Liver (tissue), 9 donors: ENCODE data around the gene PITPNB. TPM values are rescaled to one million over a fixed set of nuclear protein-coding genes. Genes with fewer than 3 reads are reported as not detected.

Source experiments
- DNase-seq: peaks from one replicate; pipeline ENCODE4 v3.0.0-alpha.2; 2017; ENCODE audit warnings: low spot score
- H3K27ac ChIP-seq, 2 donors: one replicate each; pipeline ENCODE4 v1.7.0; 2013; ENCODE audit warnings: inconsistent platforms in 2 of 2, low read length in 2 of 2, control low read depth in 1 of 2, low read depth in 1 of 2, mild to moderate bottlenecking in 1 of 2
- H3K27me3 ChIP-seq, 4 donors: one replicate each; pipeline versions ENCODE4 v1.6.1 to v1.7.0; 2013; ENCODE audit warnings: low read length in 3 of 4, inconsistent platforms in 1 of 4, mild to moderate bottlenecking in 1 of 4, moderate library complexity in 1 of 4; ENCODE audit not compliant: control insufficient read depth in 4 of 4, insufficient read depth in 4 of 4
- H3K36me3 ChIP-seq, 4 donors: one replicate each; pipeline versions ENCODE4 v1.6.1 to v1.7.0; 2013; ENCODE audit warnings: low read length in 3 of 4, mild to moderate bottlenecking in 3 of 4, low read depth in 1 of 4, moderate library complexity in 1 of 4; ENCODE audit not compliant: control insufficient read depth in 4 of 4, insufficient read depth in 3 of 4
- H3K4me1 ChIP-seq, 4 donors: one replicate each; pipeline versions ENCODE4 v1.6.1 to v1.7.0; 2013; ENCODE audit warnings: low read length in 3 of 4, mild to moderate bottlenecking in 3 of 4, moderate library complexity in 1 of 4; ENCODE audit not compliant: control insufficient read depth in 4 of 4, insufficient read depth in 4 of 4
- H3K4me3 ChIP-seq, 3 donors: one replicate each; pipeline versions ENCODE4 v1.6.1 to v1.7.0; 2013; ENCODE audit warnings: low read length in 3 of 3, control low read depth in 1 of 3, low read depth in 1 of 3, mild to moderate bottlenecking in 1 of 3
- H3K9ac ChIP-seq, 2 donors: one replicate each; pipeline ENCODE4 v1.7.0; 2013; ENCODE audit warnings: low read length in 2 of 2, mild to moderate bottlenecking in 2 of 2, moderate library complexity in 2 of 2, control low read depth in 1 of 2, low read depth in 1 of 2
- H3K9me3 ChIP-seq, 4 donors: one replicate each; pipeline versions ENCODE4 v1.6.1 to v1.7.0; 2013; ENCODE audit warnings: low read length in 3 of 4; ENCODE audit not compliant: control insufficient read depth in 4 of 4
- ATF3 ChIP-seq: IDR thresholded peaks from 2 replicates; pipeline ENCODE4 v1.6.1; 2016; ENCODE audit warnings: antibody characterized with exemption
- CTCF ChIP-seq: fragments of 150-350 bp; IDR thresholded peaks from 2 replicates; pipeline ENCODE4 v1.5.1; 2017; ENCODE audit warnings: improper control_type of control experiment, low read depth, low read length; ENCODE audit not compliant: missing input control
- FOXA1 ChIP-seq: IDR thresholded peaks from 2 replicates; pipeline ENCODE4 v1.6.1; 2016; ENCODE audit warnings: antibody characterized with exemption
- GABPA ChIP-seq, 2 donors: IDR thresholded peaks in 1 of 2; conservative IDR thresholded peaks in 1 of 2; 2 replicates each; pipeline ENCODE4 v1.6.1; 2016; ENCODE audit warnings: antibody characterized with exemption in 2 of 2, mild to moderate bottlenecking in 1 of 2, moderate library complexity in 1 of 2
- HNF4A ChIP-seq, 2 donors: conservative IDR thresholded peaks; 2 replicates each; pipeline ENCODE4 v1.6.1; 2016; ENCODE audit warnings: antibody characterized with exemption in 2 of 2, mild to moderate bottlenecking in 2 of 2
- HNF4G ChIP-seq: IDR thresholded peaks from 2 replicates; pipeline ENCODE4 v1.6.1; 2016; ENCODE audit warnings: antibody characterized with exemption
- MAX ChIP-seq: IDR thresholded peaks from 2 replicates; pipeline ENCODE4 v1.6.1; 2016; ENCODE audit warnings: antibody characterized with exemption
- NR2F2 ChIP-seq: IDR thresholded peaks from 2 replicates; pipeline ENCODE4 v1.6.1; 2016; ENCODE audit warnings: antibody characterized with exemption
- RAD21 ChIP-seq, 2 donors: IDR thresholded peaks; 2 replicates each; pipeline ENCODE4 v1.6.1; 2016; ENCODE audit warnings: antibody characterized with exemption in 2 of 2, mild to moderate bottlenecking in 2 of 2
- REST ChIP-seq: IDR thresholded peaks from 2 replicates; pipeline ENCODE4 v1.6.1; 2016; ENCODE audit warnings: antibody characterized with exemption, mild to moderate bottlenecking
- RXRA ChIP-seq, 2 donors: IDR thresholded peaks; 2 replicates each; pipeline ENCODE4 v1.6.1; 2017 to 2018; ENCODE audit warnings: antibody characterized with exemption in 2 of 2, mild to moderate bottlenecking in 1 of 2
- YY1 ChIP-seq: IDR thresholded peaks from 2 replicates; pipeline ENCODE4 v1.6.1; 2016; ENCODE audit warnings: antibody characterized with exemption, mild to moderate bottlenecking
- ZBTB33 ChIP-seq: IDR thresholded peaks from 2 replicates; pipeline ENCODE4 v1.6.1; 2016; ENCODE audit warnings: antibody characterized with exemption
- WGBS: extraction: QIAGEN DNeasy Blood & Tissue Kit; methylation state at CpG from one replicate; pipeline ENCODE4 v1.1.7; 2013; 5-methylcytosine and 5-hydroxymethylcytosine counted together
- polyA plus RNA-seq, 2 donors: library from polyadenylated mRNA; stranded (reverse) in 1 of 2; unstranded in 1 of 2; fragments of 200-250 nt in 1 of 2; fragments of >200 nt in 1 of 2; fragmentation: Nextera tagmentation in 1 of 2; extraction: Ambion mirVana in 1 of 2; gene quantifications; one replicate each; pipeline versions ENCODE4 v1.2.1 to v1.2.3, GENCODE V29; 2013 to 2015
- total RNA-seq, 2 donors: library from RNA; depleted of rRNA; stranded (reverse); fragments of >200 nt; gene quantifications; one replicate each; pipeline ENCODE4 v1.2.3, GENCODE V29; 2014
- donor health status: healthy.
- donor health status: healthy.
- donor health status: healthy.
- donor health status: healthy.
- donor health status: healthy.

Gene PITPNB
- total and polyA plus RNA-seq, 4 donors, result 18.4 to 57.4 (median 34.4) TPM

- Histone ChIP-seq H3K27me3 (no peaks in the 10 kb centered on the region), H3K4me1 (peaks cover 3 to 92% (median 59%) of the 10 kb centered on the region in 4 donors), H3K36me3 (peaks cover 0 to 5% (median 3%) of the 10 kb centered on the region in 4 donors), H3K27ac (peak overlapping the region; percentile 89 to 92), H3K9ac (peak overlapping the region in 1 of 2 donors; percentile 16), H3K4me3 (no peak overlapping the region), H3K9me3 (no peaks in the 10 kb centered on the region)
- 58% methylated on average over 6 of the region's 6 CpGs for WGBS
- no peak for DNase-seq
- TF ChIP-seq RAD21 (IDR thresholded peaks at IDR 0.05), result no peak
- no peak for TF ChIP-seq ZBTB33
- no peak for TF ChIP-seq HNF4A (conservative IDR thresholded peaks at IDR 0.05)
- TF ChIP-seq REST, result no peak
- TF ChIP-seq HNF4G, result no peak
- no peak for TF ChIP-seq ATF3
- peak; percentile 2 for TF ChIP-seq YY1
- no peak for TF ChIP-seq CTCF
- TF ChIP-seq MAX, result no peak
Observed at GRCh38 chr22:27868732-27869282, 50.2 kb downstream of the PITPNB start.

- H3K27ac ChIP-seq, result peak overlapping the region; percentile 89 to 92
- peak overlapping the region in 1 of 2 donors; percentile 16 for H3K9ac ChIP-seq
Observed at GRCh38 chr22:27867953-27868731, 50.9 kb downstream of the PITPNB start.

More at GRCh38 chr22:27867953-27868731, 50.9 kb downstream of the PITPNB start:
- TF ChIP-seq REST (no peak), NR2F2 (no peak), CTCF (no peak), GABPA (IDR thresholded peaks at IDR 0.05 in 1 of 2, conservative IDR thresholded peaks at IDR 0.05 in 1 of 2) (no peak), ATF3 (no peak), YY1 (peak; percentile 21), RXRA (IDR thresholded peaks at IDR 0.05) (peak; percentile 52 to 60), FOXA1 (no peak)
- Histone ChIP-seq H3K4me3 (no peak overlapping the region), H3K27me3 (no peaks in the 10 kb centered on the region), H3K9me3 (no peaks in the 10 kb centered on the region), H3K36me3 (peaks cover 0 to 5% (median 3%) of the 10 kb centered on the region in 4 donors), H3K4me1 (peaks cover 3 to 91% (median 55%) of the 10 kb centered on the region in 4 donors)
- WGBS, result 80% methylated on average over 5 of the region's 5 CpGs
- no peak for DNase-seq
